Sigmoid colon (tissue), 4 donors: ENCODE measurements around the gene ZNF655.

Source experiments
- CTCF ChIP-seq, 4 experiments: fragments of 450-650 bp in 3 of 4; fragments of 200-600 bp in 1 of 4; IDR thresholded peaks; one replicate each; pipeline ENCODE4 v1.5.1; 2016 to 2019; ENCODE audit warnings: antibody characterized with exemption in 4 of 4, mild to moderate bottlenecking in 3 of 4, moderate library complexity in 2 of 4
- EP300 ChIP-seq, 4 donors: sonication (generic); formaldehyde crosslinking; IDR thresholded peaks; one replicate each; pipeline ENCODE4 v1.6.1; 2017; ENCODE audit warnings: antibody characterized with exemption in 4 of 4
- POLR2A ChIP-seq, 2 donors: fragments of 450-650 bp; IDR thresholded peaks; one replicate each; pipeline ENCODE4 v1.6.1; 2016; ENCODE audit warnings: antibody characterized with exemption in 2 of 2, mild to moderate bottlenecking in 2 of 2, moderate library complexity in 2 of 2

- TF ChIP-seq CTCF (IDR thresholded peaks at IDR 0.05), result no peak
- peak; percentile 75 to 80 for TF ChIP-seq POLR2A (IDR thresholded peaks at IDR 0.05)
- no peak for TF ChIP-seq EP300 (IDR thresholded peaks at IDR 0.05)
Observed at GRCh38 chr7:99558306-99559174, at the start of gene ZNF655.
